ENCODE data around the gene ITGAD.
"Not testable (repeated sequence)": the region's sequence is repeated elsewhere in the genome, so short reads cannot be mapped to it uniquely, and the experiment has no call there.

Gene ITGAD

DNA sequence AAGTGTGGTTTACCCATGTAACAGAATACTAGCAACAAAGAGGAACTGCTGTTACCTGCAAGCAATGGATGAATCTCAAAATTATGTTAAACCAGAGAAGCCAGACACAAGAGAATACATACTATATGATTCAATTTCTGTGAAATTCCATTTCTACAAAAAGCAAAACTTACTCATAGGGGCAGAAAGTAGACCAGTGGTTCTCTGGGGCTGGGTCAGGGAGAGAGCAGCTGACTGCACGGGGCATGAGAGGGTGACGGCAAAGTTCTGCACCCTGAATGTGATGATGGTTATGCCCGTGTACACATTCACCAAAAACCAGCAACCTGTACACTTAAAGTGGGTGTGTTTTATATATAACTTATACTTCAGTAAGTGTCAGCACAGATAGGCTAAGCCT, 46.4 kb downstream of the ITGAD start:
- H3K9me3 ChIP-seq (ENCODE audit: insufficient read depth, low read depth, low read length), result no peaks in the 10 kb centered on the region
- no peak overlapping the region for H3K4ac ChIP-seq (ENCODE audit: low read depth, low read length)
- H4K91ac ChIP-seq (ENCODE audit: low read depth, low read length), result no peak overlapping the region
- peaks cover 4% of the 10 kb centered on the region for H3K79me2 ChIP-seq (ENCODE audit: control insufficient read depth, insufficient read depth, low read length, poor library complexity)
- H2BK5ac ChIP-seq (ENCODE audit: low read depth, low read length, poor library complexity), result no peak overlapping the region
- no CpG with 5 or more reads among the region's 3 CpGs for WGBS (ENCODE audit: extremely low coverage, insufficient coverage, insufficient read length)
- H4K8ac ChIP-seq (ENCODE audit: low read depth, low read length), result no peak overlapping the region
- no peak overlapping the region for H2BK12ac ChIP-seq (ENCODE audit: low read length)
- H2BK120ac ChIP-seq (ENCODE audit: insufficient read depth, low read length, poor library complexity), result no peak overlapping the region
- no peak overlapping the region for H3K4me2 ChIP-seq (ENCODE audit: low read length)
- peaks cover 7% of the 10 kb centered on the region for H3K79me1 ChIP-seq (ENCODE audit: low read length)
- no peaks in the 10 kb centered on the region for H3K36me3 ChIP-seq (ENCODE audit: control insufficient read depth in 1 of 2, insufficient read depth in 2 of 2, low read length in 2 of 2)
- H3K27ac ChIP-seq (ENCODE audit: low read depth, low read length), result no peak overlapping the region
- H3K27me3 ChIP-seq (ENCODE audit: insufficient read depth, low read length), result no peaks in the 10 kb centered on the region
- H3K9ac ChIP-seq (ENCODE audit: low read length), result no peak overlapping the region
- no peak overlapping the region for H2AFZ ChIP-seq (ENCODE audit: insufficient read depth, low read length, poor library complexity)
- H3K4me1 ChIP-seq (ENCODE audit: control insufficient read depth in 1 of 2, insufficient read depth in 2 of 2, low read length in 2 of 2), result no peaks in the 10 kb centered on the region
- no peak overlapping the region for H3K14ac ChIP-seq (ENCODE audit: low read length)
- no peak overlapping the region for H2AK5ac ChIP-seq (ENCODE audit: low read length)
- H3K23ac ChIP-seq (ENCODE audit: low read length), result no peak overlapping the region
- no peak for DNase-seq
- H4K12ac ChIP-seq (ENCODE audit: low read depth, low read length), result no peak overlapping the region
- H3K18ac ChIP-seq (ENCODE audit: low read length), result no peak overlapping the region
- H3K4me3 ChIP-seq (ENCODE audit: low read depth, low read length), result no peak overlapping the region

- no CpG with 5 or more reads among the region's 4 CpGs for WGBS (ENCODE audit: extremely low coverage, insufficient coverage, insufficient read length)
- DNase-seq, result no peak
- no peaks in the 10 kb centered on the region for H3K9me3 ChIP-seq (ENCODE audit: insufficient read depth, low read depth, low read length)
- no peak overlapping the region for H3K23ac ChIP-seq (ENCODE audit: low read length)
- no peaks in the 10 kb centered on the region for H3K36me3 ChIP-seq (ENCODE audit: control insufficient read depth in 1 of 2, insufficient read depth in 2 of 2, low read length in 2 of 2)
- no peak overlapping the region for H2BK120ac ChIP-seq (ENCODE audit: insufficient read depth, low read length, poor library complexity)
- no peak overlapping the region for H2AFZ ChIP-seq (ENCODE audit: insufficient read depth, low read length, poor library complexity)
- H3K4me3 ChIP-seq (ENCODE audit: low read depth, low read length), result no peak overlapping the region
- H3K79me2 ChIP-seq (ENCODE audit: control insufficient read depth, insufficient read depth, low read length, poor library complexity), result peaks cover 4% of the 10 kb centered on the region
- H3K4ac ChIP-seq (ENCODE audit: low read depth, low read length), result no peak overlapping the region
- H3K27ac ChIP-seq (ENCODE audit: low read depth, low read length), result no peak overlapping the region
- no peak overlapping the region for H4K12ac ChIP-seq (ENCODE audit: low read depth, low read length)
- H3K79me1 ChIP-seq (ENCODE audit: low read length), result peaks cover 7% of the 10 kb centered on the region
- no peak overlapping the region for H2BK12ac ChIP-seq (ENCODE audit: low read length)
- H2BK5ac ChIP-seq (ENCODE audit: low read depth, low read length, poor library complexity), result no peak overlapping the region
- H4K8ac ChIP-seq (ENCODE audit: low read depth, low read length), result no peak overlapping the region
- H3K9ac ChIP-seq (ENCODE audit: low read length), result no peak overlapping the region
- no peak overlapping the region for H3K18ac ChIP-seq (ENCODE audit: low read length)
- H3K4me1 ChIP-seq (ENCODE audit: control insufficient read depth in 1 of 2, insufficient read depth in 2 of 2, low read length in 2 of 2), result no peaks in the 10 kb centered on the region
- no peak overlapping the region for H3K14ac ChIP-seq (ENCODE audit: low read length)
- H3K27me3 ChIP-seq (ENCODE audit: insufficient read depth, low read length), result no peaks in the 10 kb centered on the region
- H2AK5ac ChIP-seq (ENCODE audit: low read length), result no peak overlapping the region
- no peak overlapping the region for H3K4me2 ChIP-seq (ENCODE audit: low read length)
- no peak overlapping the region for H4K91ac ChIP-seq (ENCODE audit: low read depth, low read length)
Observed at GRCh38 chr16:31440516-31441184, 47.5 kb downstream of the ITGAD start.

GRCh38 chr16:31441956-31442355, 48.8 kb downstream of the ITGAD start:
- peaks cover 7% of the 10 kb centered on the region for H3K79me1 ChIP-seq (ENCODE audit: low read length)
- H2BK120ac ChIP-seq (ENCODE audit: insufficient read depth, low read length, poor library complexity), result no peak overlapping the region
- H3K14ac ChIP-seq (ENCODE audit: low read length), result no peak overlapping the region
- peaks cover 4% of the 10 kb centered on the region for H3K79me2 ChIP-seq (ENCODE audit: control insufficient read depth, insufficient read depth, low read length, poor library complexity)
- H3K9ac ChIP-seq (ENCODE audit: low read length), result no peak overlapping the region
- H3K4me3 ChIP-seq (ENCODE audit: low read depth, low read length), result no peak overlapping the region
- no peak overlapping the region for H2BK5ac ChIP-seq (ENCODE audit: low read depth, low read length, poor library complexity)
- no peaks in the 10 kb centered on the region for H3K36me3 ChIP-seq (ENCODE audit: control insufficient read depth in 1 of 2, insufficient read depth in 2 of 2, low read length in 2 of 2)
- H3K23ac ChIP-seq (ENCODE audit: low read length), result no peak overlapping the region
- H4K91ac ChIP-seq (ENCODE audit: low read depth, low read length), result peak overlapping the region; percentile 2
- no peaks in the 10 kb centered on the region for H3K4me1 ChIP-seq (ENCODE audit: control insufficient read depth in 1 of 2, insufficient read depth in 2 of 2, low read length in 2 of 2)
- peak overlapping the region; percentile 83 for H2AFZ ChIP-seq (ENCODE audit: insufficient read depth, low read length, poor library complexity)
- H4K12ac ChIP-seq (ENCODE audit: low read depth, low read length), result peak overlapping the region; percentile 83
- DNase-seq, result no peak
- WGBS (ENCODE audit: extremely low coverage, insufficient coverage, insufficient read length), result no CpG with 5 or more reads among the region's 34 CpGs
- H2AK5ac ChIP-seq (ENCODE audit: low read length), result peak overlapping the region; percentile 93
- H2BK12ac ChIP-seq (ENCODE audit: low read length), result no peak overlapping the region
- H4K8ac ChIP-seq (ENCODE audit: low read depth, low read length), result peak overlapping the region; percentile 82
- H3K27me3 ChIP-seq (ENCODE audit: insufficient read depth, low read length), result no peaks in the 10 kb centered on the region
- H3K9me3 ChIP-seq (ENCODE audit: insufficient read depth, low read depth, low read length), result no peaks in the 10 kb centered on the region
- H3K27ac ChIP-seq (ENCODE audit: low read depth, low read length), result no peak overlapping the region
- no peak overlapping the region for H3K18ac ChIP-seq (ENCODE audit: low read length)
- H3K4ac ChIP-seq (ENCODE audit: low read depth, low read length), result peak overlapping the region; percentile 40
- H3K4me2 ChIP-seq (ENCODE audit: low read length), result no peak overlapping the region

DNA sequence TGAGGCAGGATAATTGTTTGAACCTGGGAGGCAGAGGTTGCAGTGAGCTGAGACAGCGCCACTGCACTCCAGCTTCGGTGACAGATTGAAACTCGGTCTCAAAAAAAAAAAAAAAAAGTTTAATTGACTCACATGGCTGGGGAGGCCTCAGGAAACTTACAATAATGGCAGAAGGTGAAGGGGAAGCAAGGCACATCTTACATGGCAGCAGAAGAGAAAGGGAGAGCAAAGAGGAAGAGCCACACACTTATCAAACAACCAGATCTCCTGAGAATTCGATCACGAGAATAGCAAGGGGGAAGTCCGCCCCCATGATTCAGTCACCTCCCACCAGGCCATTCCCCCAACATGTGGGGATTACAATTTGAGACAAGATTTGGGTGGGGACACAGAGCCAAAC, 52.8 kb downstream of the ITGAD start:
- not testable (repeated sequence) for H3K18ac ChIP-seq (ENCODE audit: low read length); H4K8ac ChIP-seq (ENCODE audit: low read depth, low read length); H3K4me1 ChIP-seq (ENCODE audit: control insufficient read depth in 1 of 2, insufficient read depth in 2 of 2, low read length in 2 of 2); H3K4ac ChIP-seq (ENCODE audit: low read depth, low read length); H3K4me3 ChIP-seq (ENCODE audit: low read depth, low read length); H2BK120ac ChIP-seq (ENCODE audit: insufficient read depth, low read length, poor library complexity); H2AK5ac ChIP-seq (ENCODE audit: low read length); H3K14ac ChIP-seq (ENCODE audit: low read length); H3K27ac ChIP-seq (ENCODE audit: low read depth, low read length); H3K23ac ChIP-seq (ENCODE audit: low read length); H3K36me3 ChIP-seq (ENCODE audit: control insufficient read depth in 1 of 2, insufficient read depth in 2 of 2, low read length in 2 of 2); H3K9ac ChIP-seq (ENCODE audit: low read length); H2BK12ac ChIP-seq (ENCODE audit: low read length); H3K9me3 ChIP-seq (ENCODE audit: insufficient read depth, low read depth, low read length); H4K12ac ChIP-seq (ENCODE audit: low read depth, low read length); H2AFZ ChIP-seq (ENCODE audit: insufficient read depth, low read length, poor library complexity); H4K91ac ChIP-seq (ENCODE audit: low read depth, low read length); H3K79me1 ChIP-seq (ENCODE audit: low read length); DNase-seq; H3K79me2 ChIP-seq (ENCODE audit: control insufficient read depth, insufficient read depth, low read length, poor library complexity); H3K4me2 ChIP-seq (ENCODE audit: low read length); H3K27me3 ChIP-seq (ENCODE audit: insufficient read depth, low read length); H2BK5ac ChIP-seq (ENCODE audit: low read depth, low read length, poor library complexity)
- WGBS (ENCODE audit: extremely low coverage, insufficient coverage, insufficient read length), result no CpG with 5 or more reads among the region's 6 CpGs
